Measurements from ENCODE around the gene CD82. TPM values are rescaled to one million over a fixed set of nuclear protein-coding genes. Genes with fewer than 3 reads are reported as not detected.

Gene CD82
- total RNA-seq, 2 donors from 2014 or later: 15.4 to 23.4 TPM

DNA sequence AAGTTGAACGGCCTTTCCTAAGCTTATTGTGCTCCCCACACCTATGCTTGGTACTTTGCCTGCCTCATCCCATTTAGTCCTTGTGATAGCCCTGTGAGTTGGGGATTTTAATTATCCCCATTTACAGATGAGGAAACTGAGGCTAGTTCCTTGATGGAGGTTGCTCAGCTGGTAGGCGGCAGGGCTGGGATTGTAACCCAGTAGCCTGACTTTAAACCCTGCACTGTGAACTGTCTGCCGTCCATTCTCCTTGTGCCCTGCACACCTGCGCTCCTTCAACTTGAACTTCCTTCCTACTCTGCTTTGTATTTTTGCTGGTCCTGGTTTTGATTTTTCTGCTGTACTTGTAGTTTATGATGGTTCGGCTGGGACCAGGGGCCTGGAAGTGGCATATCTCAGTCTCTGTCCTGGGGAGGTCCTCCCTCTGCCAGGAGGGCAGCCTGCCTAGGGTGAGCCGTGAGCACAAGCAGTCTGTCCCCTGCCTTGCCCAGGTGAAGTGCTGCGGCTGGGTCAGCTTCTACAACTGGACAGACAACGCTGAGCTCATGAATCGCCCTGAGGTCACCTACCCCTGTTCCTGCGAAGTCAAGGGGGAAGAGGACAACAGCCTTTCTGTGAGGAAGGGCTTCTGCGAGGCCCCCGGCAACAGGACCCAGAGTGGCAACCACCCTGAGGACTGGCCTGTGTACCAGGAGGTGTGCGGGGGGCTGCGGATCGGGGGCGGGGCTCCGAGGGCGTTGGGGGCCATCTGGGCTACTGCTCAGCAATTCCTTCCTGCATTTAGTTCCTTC, 52.4 kb downstream of the CD82 start:
- TF ChIP-seq, protein P1, sequence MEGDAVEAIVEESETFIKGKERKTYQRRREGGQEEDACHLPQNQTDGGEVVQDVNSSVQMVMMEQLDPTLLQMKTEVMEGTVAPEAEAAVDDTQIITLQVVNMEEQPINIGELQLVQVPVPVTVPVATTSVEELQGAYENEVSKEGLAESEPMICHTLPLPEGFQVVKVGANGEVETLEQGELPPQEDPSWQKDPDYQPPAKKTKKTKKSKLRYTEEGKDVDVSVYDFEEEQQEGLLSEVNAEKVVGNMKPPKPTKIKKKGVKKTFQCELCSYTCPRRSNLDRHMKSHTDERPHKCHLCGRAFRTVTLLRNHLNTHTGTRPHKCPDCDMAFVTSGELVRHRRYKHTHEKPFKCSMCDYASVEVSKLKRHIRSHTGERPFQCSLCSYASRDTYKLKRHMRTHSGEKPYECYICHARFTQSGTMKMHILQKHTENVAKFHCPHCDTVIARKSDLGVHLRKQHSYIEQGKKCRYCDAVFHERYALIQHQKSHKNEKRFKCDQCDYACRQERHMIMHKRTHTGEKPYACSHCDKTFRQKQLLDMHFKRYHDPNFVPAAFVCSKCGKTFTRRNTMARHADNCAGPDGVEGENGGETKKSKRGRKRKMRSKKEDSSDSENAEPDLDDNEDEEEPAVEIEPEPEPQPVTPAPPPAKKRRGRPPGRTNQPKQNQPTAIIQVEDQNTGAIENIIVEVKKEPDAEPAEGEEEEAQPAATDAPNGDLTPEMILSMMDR (IDR thresholded peaks at IDR 0.05): no peak
- Histone ChIP-seq H3K4me1 (ENCODE audit: control insufficient read depth in 1 of 2, low read depth in 2 of 2) (peaks cover 10 to 37% of the 10 kb centered on the region in 2 donors), H3K36me3 (no peaks in the 10 kb centered on the region), H3K27me3 (replicated peaks; ENCODE audit: insufficient read depth) (no peaks in the 10 kb centered on the region), H3K9me3 (no peaks in the 10 kb centered on the region), H3K4me3 (no peak overlapping the region), H3K27ac (no peak overlapping the region)
- no peak for ATAC-seq (ENCODE audit: insufficient number of reproducible peaks, low FRiP score, low read depth)
- DNase-seq (ENCODE audit: low spot score): no peak

DNA sequence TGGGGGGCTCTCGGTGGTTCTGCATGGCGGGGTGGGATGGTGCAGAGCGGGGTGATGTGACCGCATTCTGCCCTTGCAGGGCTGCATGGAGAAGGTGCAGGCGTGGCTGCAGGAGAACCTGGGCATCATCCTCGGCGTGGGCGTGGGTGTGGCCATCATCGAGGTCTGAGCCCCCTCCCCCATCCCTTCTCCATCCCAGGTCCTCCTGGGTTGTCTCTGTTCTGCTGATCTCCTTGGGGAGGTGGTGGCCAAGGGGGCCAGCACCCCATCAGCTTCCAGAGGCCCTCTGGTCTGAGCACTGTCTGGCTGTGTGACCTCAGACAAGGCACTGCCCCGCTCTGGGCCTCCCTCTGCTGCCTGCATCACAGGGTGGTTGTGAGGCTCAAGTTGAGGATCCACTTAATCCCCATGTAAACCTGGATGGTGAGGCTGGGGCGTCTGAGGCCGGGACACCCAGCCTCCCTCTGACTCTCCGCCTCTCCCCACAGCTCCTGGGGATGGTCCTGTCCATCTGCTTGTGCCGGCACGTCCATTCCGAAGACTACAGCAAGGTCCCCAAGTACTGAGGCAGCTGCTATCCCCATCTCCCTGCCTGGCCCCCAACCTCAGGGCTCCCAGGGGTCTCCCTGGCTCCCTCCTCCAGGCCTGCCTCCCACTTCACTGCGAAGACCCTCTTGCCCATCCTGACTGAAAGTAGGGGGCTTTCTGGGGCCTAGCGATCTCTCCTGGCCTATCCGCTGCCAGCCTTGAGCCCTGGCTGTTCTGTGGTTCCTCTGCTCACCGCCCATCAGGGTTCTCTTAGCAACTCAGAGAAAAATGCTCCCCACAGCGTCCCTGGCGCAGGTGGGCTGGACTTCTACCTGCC, 53.3 kb downstream of the CD82 start:
- Histone ChIP-seq H3K27me3 (replicated peaks; ENCODE audit: insufficient read depth) (no peaks in the 10 kb centered on the region), H3K36me3 (no peaks in the 10 kb centered on the region), H3K27ac (no peak overlapping the region), H3K9me3 (no peaks in the 10 kb centered on the region), H3K4me3 (no peak overlapping the region), H3K4me1 (ENCODE audit: control insufficient read depth in 1 of 2, low read depth in 2 of 2) (peaks cover 3 to 27% of the 10 kb centered on the region in 2 donors)
- TF ChIP-seq, protein P1 (IDR thresholded peaks at IDR 0.05): no peak
- DNase-seq (ENCODE audit: low spot score) (peak; percentile 1), ATAC-seq (ENCODE audit: insufficient number of reproducible peaks, low FRiP score, low read depth) (no peak)

DNA sequence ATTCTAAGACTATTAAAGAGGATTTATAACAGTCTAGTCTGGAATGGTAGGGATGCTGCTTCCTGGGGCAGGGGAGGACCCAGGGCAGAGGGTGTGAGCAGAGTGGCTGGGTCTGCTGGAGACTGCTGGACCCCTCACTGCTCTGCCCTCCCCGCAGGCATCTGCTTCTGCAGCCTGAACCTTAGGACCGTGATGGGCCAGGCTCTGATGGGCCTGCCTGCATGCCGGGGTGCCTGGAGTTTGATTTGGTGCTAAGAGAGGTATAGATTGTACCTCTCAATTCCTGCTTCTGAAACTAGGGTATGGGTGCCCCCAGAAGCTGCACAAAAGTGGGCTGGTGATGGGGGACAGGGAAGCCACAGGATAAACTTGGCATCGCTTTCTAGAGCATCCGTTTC, 54.9 kb downstream of the CD82 start:
- no peak for ATAC-seq (ENCODE audit: insufficient number of reproducible peaks, low FRiP score, low read depth)
- H3K27ac ChIP-seq: no peak overlapping the region
- no peak overlapping the region for H3K4me3 ChIP-seq
- DNase-seq (ENCODE audit: low spot score): no peak
- H3K9me3 ChIP-seq: no peaks in the 10 kb centered on the region
- no peaks in the 10 kb centered on the region for H3K27me3 ChIP-seq (replicated peaks; ENCODE audit: insufficient read depth)
- H3K4me1 ChIP-seq (ENCODE audit: control insufficient read depth in 1 of 2, low read depth in 2 of 2): peaks cover 0 to 17% of the 10 kb centered on the region in 2 donors
- no peaks in the 10 kb centered on the region for H3K36me3 ChIP-seq
- TF ChIP-seq, protein P1 (IDR thresholded peaks at IDR 0.05): no peak

DNA sequence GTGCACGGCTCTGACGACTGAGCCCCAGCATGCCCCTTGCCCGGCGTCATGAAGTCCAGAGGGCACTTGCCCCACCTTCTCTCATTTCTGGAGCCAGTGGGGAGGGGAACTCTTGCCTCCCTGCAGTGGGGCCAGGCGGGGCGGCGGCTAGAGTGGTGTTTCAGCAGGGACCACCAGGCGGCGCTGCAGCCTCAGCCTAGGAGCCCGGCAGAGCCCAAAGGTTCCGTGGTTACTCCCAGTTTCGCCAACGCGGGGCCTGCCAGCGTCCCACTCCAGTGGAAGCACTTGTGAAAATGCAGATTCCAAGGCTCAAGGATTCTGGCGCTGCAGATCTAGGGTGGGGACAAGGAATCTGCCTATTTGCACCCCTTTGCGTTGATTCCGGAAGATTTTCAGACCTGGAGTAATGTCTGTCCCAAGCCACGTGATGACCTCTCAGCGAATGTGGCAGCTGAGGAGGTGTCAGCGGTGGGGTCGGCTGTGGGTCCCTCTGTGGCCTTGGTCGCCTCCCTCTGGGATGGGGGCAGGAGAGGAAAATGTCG, 55.7 kb downstream of the CD82 start:
- Histone ChIP-seq H3K4me1 (ENCODE audit: control insufficient read depth in 1 of 2, low read depth in 2 of 2) (peaks cover 0 to 17% of the 10 kb centered on the region in 2 donors), H3K27ac (no peak overlapping the region), H3K36me3 (no peaks in the 10 kb centered on the region), H3K4me3 (no peak overlapping the region), H3K27me3 (replicated peaks; ENCODE audit: insufficient read depth) (no peaks in the 10 kb centered on the region), H3K9me3 (no peaks in the 10 kb centered on the region)
- DNase-seq (ENCODE audit: low spot score) (peak; percentile 31), ATAC-seq (ENCODE audit: insufficient number of reproducible peaks, low FRiP score, low read depth) (no peak)
- TF ChIP-seq, protein P1 (IDR thresholded peaks at IDR 0.05): peak; percentile 98

DNA sequence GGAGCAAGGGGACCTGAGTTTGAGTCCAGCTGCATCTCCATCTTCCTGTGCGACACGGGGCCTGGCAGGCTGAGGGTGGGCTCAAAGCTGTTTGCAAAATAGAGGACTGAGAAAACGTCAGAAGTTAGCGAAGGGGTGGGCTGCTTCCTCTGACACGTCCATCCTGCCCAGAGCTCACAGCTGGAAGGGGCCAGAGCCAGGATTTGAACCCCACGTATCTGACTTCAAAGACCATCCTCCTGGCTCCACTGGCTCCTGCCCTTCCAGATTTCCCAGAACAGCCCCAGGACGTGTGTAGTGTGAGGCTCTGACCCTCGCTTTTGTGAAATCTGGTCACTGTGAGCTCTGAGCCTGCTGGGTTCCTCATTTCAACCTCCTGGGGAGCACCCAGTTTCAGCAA, 56.3 kb downstream of the CD82 start:
- TF ChIP-seq, protein P1 (IDR thresholded peaks at IDR 0.05): no peak
- Histone ChIP-seq H3K27me3 (replicated peaks; ENCODE audit: insufficient read depth) (no peaks in the 10 kb centered on the region), H3K36me3 (no peaks in the 10 kb centered on the region), H3K4me3 (no peak overlapping the region), H3K4me1 (ENCODE audit: control insufficient read depth in 1 of 2, low read depth in 2 of 2) (peaks cover 0 to 13% of the 10 kb centered on the region in 2 donors), H3K9me3 (no peaks in the 10 kb centered on the region), H3K27ac (no peak overlapping the region)
- ATAC-seq (ENCODE audit: insufficient number of reproducible peaks, low FRiP score, low read depth) (no peak), DNase-seq (ENCODE audit: low spot score) (no peak)

Data from thoracic aorta (tissue), 2 donors.